ENCODE measurements around the gene SERP2.

SERP2 gene

DNA sequence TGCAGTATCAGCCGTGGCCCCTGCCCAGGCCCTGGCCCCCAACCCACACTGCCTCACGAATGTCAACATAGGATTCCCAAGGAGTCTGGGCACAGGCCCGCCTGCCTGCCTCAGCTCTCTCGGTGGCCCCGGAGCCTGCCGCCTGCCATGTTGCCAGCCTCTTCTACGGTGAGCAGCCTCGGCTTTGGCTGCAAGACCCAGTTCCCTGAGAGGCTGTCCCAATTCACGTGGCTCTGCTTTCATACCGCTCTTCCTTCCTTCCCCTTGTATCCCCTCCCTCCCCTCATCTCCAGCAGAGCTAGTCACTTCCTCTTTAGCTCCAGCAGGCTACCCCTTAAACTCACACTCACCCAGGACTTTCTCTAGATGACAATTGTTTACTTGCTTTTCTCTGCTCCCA, 42.7 kb downstream of the SERP2 start:
- Histone ChIP-seq H3K36me3 (ENCODE audit: control insufficient read depth in 2 of 2, insufficient read depth in 2 of 2, low read length in 2 of 2) (no peaks in the 10 kb centered on the region), H3K4me1 (ENCODE audit: control insufficient read depth in 2 of 2, insufficient read depth in 2 of 2, low read length in 2 of 2) (peaks cover 0 to 4% of the 10 kb centered on the region in 2 donors), H3K9ac (ENCODE audit: low read depth in 1 of 2, low read length in 2 of 2) (no peak overlapping the region), H3K27me3 (ENCODE audit: control insufficient read depth in 2 of 2, insufficient read depth in 2 of 2, low read length in 2 of 2) (no peaks in the 10 kb centered on the region), H3K4me3 (ENCODE audit: low read length in 2 of 2) (no peak overlapping the region), H3K27ac (ENCODE audit: low read depth in 2 of 2, low read length in 2 of 2) (no peak overlapping the region), H3K9me3 (ENCODE audit: control insufficient read depth in 2 of 2, low read length in 2 of 2) (no peaks in the 10 kb centered on the region)

- Histone ChIP-seq H3K4me1 (ENCODE audit: control insufficient read depth in 2 of 2, insufficient read depth in 2 of 2, low read length in 2 of 2) (peaks cover 0 to 4% of the 10 kb centered on the region in 2 donors), H3K27me3 (ENCODE audit: control insufficient read depth in 2 of 2, insufficient read depth in 2 of 2, low read length in 2 of 2) (no peaks in the 10 kb centered on the region), H3K27ac (ENCODE audit: low read depth in 2 of 2, low read length in 2 of 2) (no peak overlapping the region), H3K4me3 (ENCODE audit: low read length in 2 of 2) (no peak overlapping the region), H3K9me3 (ENCODE audit: control insufficient read depth in 2 of 2, low read length in 2 of 2) (no peaks in the 10 kb centered on the region), H3K36me3 (ENCODE audit: control insufficient read depth in 2 of 2, insufficient read depth in 2 of 2, low read length in 2 of 2) (no peaks in the 10 kb centered on the region), H3K9ac (ENCODE audit: low read depth in 1 of 2, low read length in 2 of 2) (no peak overlapping the region)
These were observed 43.1 kb downstream of the SERP2 start for GRCh38 chr13:44416744-44417143.

DNA sequence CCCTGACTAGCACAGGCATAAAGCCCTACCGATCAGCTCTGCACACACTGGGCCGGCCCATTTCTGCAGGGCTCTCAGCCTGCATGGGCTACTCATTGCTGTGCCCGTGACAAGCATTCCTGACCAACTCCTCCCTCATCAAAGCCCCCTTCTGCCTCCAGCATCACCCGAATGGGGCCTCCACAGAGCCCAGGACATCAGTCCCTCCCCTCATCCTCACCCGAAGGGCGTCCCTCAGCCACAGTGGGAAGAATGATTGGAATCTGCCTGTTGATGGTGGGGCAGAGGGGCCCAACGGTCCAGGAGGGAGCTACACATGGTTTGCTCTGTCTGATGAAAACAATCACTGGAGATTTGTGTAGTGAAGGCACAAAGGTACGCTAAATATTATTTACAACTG, 43.8 kb downstream of the SERP2 start:
- Histone ChIP-seq H3K4me3 (ENCODE audit: low read length in 2 of 2) (no peak overlapping the region), H3K36me3 (ENCODE audit: control insufficient read depth in 2 of 2, insufficient read depth in 2 of 2, low read length in 2 of 2) (no peaks in the 10 kb centered on the region), H3K9me3 (ENCODE audit: control insufficient read depth in 2 of 2, low read length in 2 of 2) (no peaks in the 10 kb centered on the region), H3K27ac (ENCODE audit: low read depth in 2 of 2, low read length in 2 of 2) (no peak overlapping the region), H3K9ac (ENCODE audit: low read depth in 1 of 2, low read length in 2 of 2) (no peak overlapping the region), H3K27me3 (ENCODE audit: control insufficient read depth in 2 of 2, insufficient read depth in 2 of 2, low read length in 2 of 2) (no peaks in the 10 kb centered on the region), H3K4me1 (ENCODE audit: control insufficient read depth in 2 of 2, insufficient read depth in 2 of 2, low read length in 2 of 2) (peaks cover 0 to 4% of the 10 kb centered on the region in 2 donors)

DNA sequence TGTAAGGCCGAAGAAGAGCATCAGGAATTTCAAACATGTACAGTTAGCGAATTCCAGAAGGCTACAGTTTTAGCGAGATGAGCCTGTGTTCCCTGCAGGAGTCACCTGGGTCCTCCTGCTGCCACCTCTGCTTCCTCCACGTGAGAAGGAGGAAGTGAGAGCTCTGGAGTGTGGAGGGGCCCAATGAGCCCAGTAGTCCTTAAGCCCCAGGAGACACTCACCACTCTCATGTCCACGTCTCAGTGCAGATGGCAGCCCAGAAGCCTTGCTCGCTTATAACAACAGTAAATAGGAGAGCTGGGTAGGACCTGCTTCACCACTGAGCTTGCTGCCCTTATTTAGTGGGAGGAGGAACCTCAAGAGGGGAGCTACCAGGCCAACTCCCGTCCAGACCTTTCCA, 44.3 kb downstream of the SERP2 start:
- H3K27ac ChIP-seq (ENCODE audit: low read depth in 2 of 2, low read length in 2 of 2), result no peak overlapping the region
- peaks cover 0 to 4% of the 10 kb centered on the region in 2 donors for H3K4me1 ChIP-seq (ENCODE audit: control insufficient read depth in 2 of 2, insufficient read depth in 2 of 2, low read length in 2 of 2)
- H3K27me3 ChIP-seq (ENCODE audit: control insufficient read depth in 2 of 2, insufficient read depth in 2 of 2, low read length in 2 of 2), result no peaks in the 10 kb centered on the region
- H3K9ac ChIP-seq (ENCODE audit: low read depth in 1 of 2, low read length in 2 of 2), result no peak overlapping the region
- H3K9me3 ChIP-seq (ENCODE audit: control insufficient read depth in 2 of 2, low read length in 2 of 2), result no peaks in the 10 kb centered on the region
- H3K36me3 ChIP-seq (ENCODE audit: control insufficient read depth in 2 of 2, insufficient read depth in 2 of 2, low read length in 2 of 2), result no peaks in the 10 kb centered on the region
- H3K4me3 ChIP-seq (ENCODE audit: low read length in 2 of 2), result no peak overlapping the region

DNA sequence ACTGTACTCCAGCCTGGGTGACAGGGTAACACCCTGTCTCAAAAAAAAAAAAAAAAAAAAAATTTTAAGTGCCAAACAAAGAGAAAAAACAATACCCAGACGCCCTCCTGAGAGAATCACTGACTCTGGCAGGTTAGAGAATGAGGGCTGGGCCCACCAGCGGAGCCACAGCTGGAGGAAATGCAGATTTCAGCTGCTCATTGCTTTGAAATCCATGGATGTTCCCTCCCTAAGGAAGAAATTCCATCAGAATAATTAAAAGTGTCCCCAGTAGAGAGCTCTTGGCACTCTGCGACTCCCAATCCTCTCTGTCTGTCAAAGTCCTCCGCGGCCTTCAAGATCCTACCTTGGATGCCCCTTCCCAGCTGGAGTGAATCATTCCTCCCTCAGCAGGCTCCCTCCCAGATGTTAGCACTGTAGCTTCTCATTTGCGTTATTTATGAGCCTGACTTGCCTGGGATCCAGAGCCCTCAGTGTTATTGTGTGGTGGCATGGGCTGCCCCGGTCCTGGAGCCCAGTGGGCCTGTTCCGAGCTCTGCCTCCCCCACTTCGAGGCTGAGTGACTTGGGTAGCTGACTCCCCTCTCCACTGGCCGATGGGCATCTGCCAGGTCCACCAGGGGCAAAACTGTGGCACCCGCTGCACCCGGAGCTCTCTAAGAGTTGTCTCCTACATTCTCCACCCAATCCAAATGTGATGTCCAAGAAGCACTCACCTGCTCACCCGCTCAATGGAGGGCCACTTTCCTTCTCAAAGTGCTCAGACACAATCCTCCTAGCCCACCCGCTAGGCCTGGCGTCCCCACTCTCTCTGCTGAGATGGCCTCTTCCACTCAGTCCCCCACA, 47.0 kb downstream of the SERP2 start:
- Histone ChIP-seq H3K4me1 (ENCODE audit: control insufficient read depth in 2 of 2, insufficient read depth in 2 of 2, low read length in 2 of 2) (peaks cover 0 to 3% of the 10 kb centered on the region in 2 donors), H3K27me3 (ENCODE audit: control insufficient read depth in 2 of 2, insufficient read depth in 2 of 2, low read length in 2 of 2) (no peaks in the 10 kb centered on the region), H3K9ac (ENCODE audit: low read depth in 1 of 2, low read length in 2 of 2) (no peak overlapping the region), H3K4me3 (ENCODE audit: low read length in 2 of 2) (no peak overlapping the region), H3K9me3 (ENCODE audit: control insufficient read depth in 2 of 2, low read length in 2 of 2) (no peaks in the 10 kb centered on the region), H3K36me3 (ENCODE audit: control insufficient read depth in 2 of 2, insufficient read depth in 2 of 2, low read length in 2 of 2) (no peaks in the 10 kb centered on the region), H3K27ac (ENCODE audit: low read depth in 2 of 2, low read length in 2 of 2) (no peak overlapping the region)

- H3K27ac ChIP-seq (ENCODE audit: low read depth in 2 of 2, low read length in 2 of 2), result no peak overlapping the region
- H3K36me3 ChIP-seq (ENCODE audit: control insufficient read depth in 2 of 2, insufficient read depth in 2 of 2, low read length in 2 of 2), result no peaks in the 10 kb centered on the region
- H3K27me3 ChIP-seq (ENCODE audit: control insufficient read depth in 2 of 2, insufficient read depth in 2 of 2, low read length in 2 of 2), result no peaks in the 10 kb centered on the region
- H3K4me3 ChIP-seq (ENCODE audit: low read length in 2 of 2), result no peak overlapping the region
- H3K9ac ChIP-seq (ENCODE audit: low read depth in 1 of 2, low read length in 2 of 2), result no peak overlapping the region
- no peaks in the 10 kb centered on the region for H3K9me3 ChIP-seq (ENCODE audit: control insufficient read depth in 2 of 2, low read length in 2 of 2)
- H3K4me1 ChIP-seq (ENCODE audit: control insufficient read depth in 2 of 2, insufficient read depth in 2 of 2, low read length in 2 of 2), result no peaks in the 10 kb centered on the region
These were observed 48.4 kb downstream of the SERP2 start for GRCh38 chr13:44421853-44422525.

DNA sequence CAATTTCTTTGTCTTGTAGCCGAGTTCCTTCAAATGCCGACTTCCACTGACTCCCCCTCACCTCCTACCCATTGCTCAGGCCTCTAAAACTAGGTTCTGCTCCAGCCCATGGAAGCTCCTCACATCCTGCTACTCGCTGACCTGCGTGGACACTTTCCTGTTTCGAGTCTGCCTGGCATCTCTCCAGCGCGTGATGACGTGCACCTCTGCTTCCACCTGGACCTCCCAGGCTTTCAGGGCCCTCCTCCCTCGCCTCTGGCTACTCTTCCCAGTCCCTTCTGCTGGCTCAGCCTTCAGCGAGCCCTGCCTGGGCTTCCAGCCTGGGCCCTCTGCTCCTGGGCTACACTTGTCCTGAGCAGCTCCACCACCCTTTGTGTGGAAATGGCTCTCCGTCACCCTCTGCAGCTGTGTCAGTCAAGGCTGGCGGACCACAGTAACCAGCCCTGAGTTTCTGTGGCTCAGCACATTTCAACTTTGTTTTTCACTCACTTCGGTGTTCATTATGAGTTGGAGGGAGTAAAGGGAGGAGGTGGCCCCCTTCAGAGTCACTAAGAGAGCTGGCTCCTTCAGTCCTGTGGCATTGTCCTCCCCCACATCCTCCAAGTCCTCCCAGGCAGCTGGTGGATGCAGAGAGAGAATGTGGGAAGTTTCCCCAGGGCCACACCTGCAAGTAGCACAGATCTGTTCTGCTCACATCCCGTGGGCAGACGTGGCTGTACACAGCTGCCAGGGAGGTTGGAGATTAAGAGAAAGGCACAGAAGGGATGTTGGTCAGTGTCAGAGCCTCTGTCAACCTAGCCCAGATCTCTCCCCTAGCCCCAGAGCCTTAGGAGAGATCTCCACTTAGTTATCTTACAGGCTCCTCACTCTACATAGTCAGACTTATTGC, 49.4 kb downstream of the SERP2 start:
- H3K9me3 ChIP-seq (ENCODE audit: control insufficient read depth in 2 of 2, low read length in 2 of 2), result no peaks in the 10 kb centered on the region
- H3K27me3 ChIP-seq (ENCODE audit: control insufficient read depth in 2 of 2, insufficient read depth in 2 of 2, low read length in 2 of 2), result no peaks in the 10 kb centered on the region
- no peak overlapping the region for H3K9ac ChIP-seq (ENCODE audit: low read depth in 1 of 2, low read length in 2 of 2)
- no peaks in the 10 kb centered on the region for H3K36me3 ChIP-seq (ENCODE audit: control insufficient read depth in 2 of 2, insufficient read depth in 2 of 2, low read length in 2 of 2)
- no peak overlapping the region for H3K4me3 ChIP-seq (ENCODE audit: low read length in 2 of 2)
- no peak overlapping the region for H3K27ac ChIP-seq (ENCODE audit: low read depth in 2 of 2, low read length in 2 of 2)
- H3K4me1 ChIP-seq (ENCODE audit: control insufficient read depth in 2 of 2, insufficient read depth in 2 of 2, low read length in 2 of 2), result no peaks in the 10 kb centered on the region

DNA sequence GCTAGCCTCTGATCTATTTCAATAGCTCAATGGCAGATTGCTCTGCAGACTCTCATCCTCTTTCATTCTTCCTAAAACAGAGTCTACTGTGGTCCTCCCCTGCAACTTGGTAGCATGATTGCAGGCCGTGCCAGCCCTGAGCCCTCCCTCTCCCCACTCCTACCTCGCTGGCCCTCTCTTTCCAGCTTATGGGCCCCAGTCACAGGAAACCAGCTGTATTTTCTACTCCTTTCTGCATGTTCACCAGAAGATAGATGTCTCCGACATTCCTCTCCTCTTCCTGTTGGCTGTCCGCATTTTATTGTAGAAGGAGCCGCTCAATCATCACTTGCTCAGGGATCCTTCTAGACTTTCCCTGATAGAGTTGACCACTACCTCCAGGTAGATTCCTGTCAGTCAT, 50.2 kb downstream of the SERP2 start:
- no peak overlapping the region for H3K9ac ChIP-seq (ENCODE audit: low read depth in 1 of 2, low read length in 2 of 2)
- H3K27ac ChIP-seq (ENCODE audit: low read depth in 2 of 2, low read length in 2 of 2), result no peak overlapping the region
- no peaks in the 10 kb centered on the region for H3K9me3 ChIP-seq (ENCODE audit: control insufficient read depth in 2 of 2, low read length in 2 of 2)
- no peak overlapping the region for H3K4me3 ChIP-seq (ENCODE audit: low read length in 2 of 2)
- H3K27me3 ChIP-seq (ENCODE audit: control insufficient read depth in 2 of 2, insufficient read depth in 2 of 2, low read length in 2 of 2), result no peaks in the 10 kb centered on the region
- no peaks in the 10 kb centered on the region for H3K4me1 ChIP-seq (ENCODE audit: control insufficient read depth in 2 of 2, insufficient read depth in 2 of 2, low read length in 2 of 2)
- no peaks in the 10 kb centered on the region for H3K36me3 ChIP-seq (ENCODE audit: control insufficient read depth in 2 of 2, insufficient read depth in 2 of 2, low read length in 2 of 2)

- Histone ChIP-seq H3K27me3 (ENCODE audit: control insufficient read depth in 2 of 2, insufficient read depth in 2 of 2, low read length in 2 of 2) (no peaks in the 10 kb centered on the region), H3K27ac (ENCODE audit: low read depth in 2 of 2, low read length in 2 of 2) (no peak overlapping the region), H3K4me1 (ENCODE audit: control insufficient read depth in 2 of 2, insufficient read depth in 2 of 2, low read length in 2 of 2) (no peaks in the 10 kb centered on the region), H3K9me3 (ENCODE audit: control insufficient read depth in 2 of 2, low read length in 2 of 2) (no peaks in the 10 kb centered on the region), H3K9ac (ENCODE audit: low read depth in 1 of 2, low read length in 2 of 2) (no peak overlapping the region), H3K4me3 (ENCODE audit: low read length in 2 of 2) (no peak overlapping the region), H3K36me3 (ENCODE audit: control insufficient read depth in 2 of 2, insufficient read depth in 2 of 2, low read length in 2 of 2) (no peaks in the 10 kb centered on the region)
These were observed 51.6 kb downstream of the SERP2 start for GRCh38 chr13:44425041-44425814.

All from mucosa of rectum (tissue), 2 donors.